Mesenchymal stem cell (in vitro differentiated cells and primary cell): Measurements from ENCODE around the gene HOXB2.
A peak's percentile ranks its signal among the peaks of the same experiment; 100 is the strongest.

Source experiments
- DNase-seq: peaks from one replicate; pipeline ENCODE4 v3.0.0-alpha.2; 2013
- H2AFZ ChIP-seq: one replicate; pipeline ENCODE4 v1.6.1; 2013; ENCODE audit warnings: low read depth, mild to moderate bottlenecking, control low read depth, inconsistent platforms, low read length, moderate library complexity
- H2AK5ac ChIP-seq: 2 replicates; pipeline ENCODE4 v1.6.1; 2013; ENCODE audit warnings: low read length, moderate library complexity, mild to moderate bottlenecking, inconsistent platforms; ENCODE audit not compliant: severe bottlenecking
- H2BK120ac ChIP-seq: one replicate; pipeline ENCODE4 v1.6.1; 2013; ENCODE audit warnings: low read depth, mild to moderate bottlenecking, inconsistent platforms, low read length, moderate library complexity
- H2BK12ac ChIP-seq, 2 experiments: one replicate each; pipeline ENCODE4 v1.6.1; 2013; ENCODE audit warnings: inconsistent platforms in 2 of 2, low read length in 2 of 2, mild to moderate bottlenecking in 2 of 2, moderate library complexity in 2 of 2, control low read depth in 1 of 2
- H2BK15ac ChIP-seq: one replicate; pipeline ENCODE4 v1.6.1; 2013; ENCODE audit warnings: mild to moderate bottlenecking, low read depth, inconsistent platforms; ENCODE audit not compliant: poor library complexity, severe bottlenecking
- H2BK5ac ChIP-seq: 2 replicates; pipeline ENCODE4 v1.6.1; 2013; ENCODE audit warnings: low read depth, mild to moderate bottlenecking, low read length, control low read depth, inconsistent platforms; ENCODE audit not compliant: poor library complexity, severe bottlenecking
- H3K14ac ChIP-seq, 2 experiments: one replicate each; pipeline ENCODE4 v1.6.1; 2013; ENCODE audit warnings: inconsistent platforms in 2 of 2, low read length in 2 of 2, control low read depth in 1 of 2, mild to moderate bottlenecking in 1 of 2, moderate library complexity in 1 of 2
- H3K18ac ChIP-seq, 2 experiments: one replicate each; pipeline ENCODE4 v1.6.1; 2013; ENCODE audit warnings: inconsistent platforms in 2 of 2, low read length in 2 of 2, control low read depth in 1 of 2, low read depth in 1 of 2, mild to moderate bottlenecking in 1 of 2
- H3K23ac ChIP-seq, 2 experiments: one replicate each; pipeline ENCODE4 v1.6.1; 2013; ENCODE audit warnings: inconsistent platforms in 2 of 2, low read length in 2 of 2, mild to moderate bottlenecking in 2 of 2, moderate library complexity in 2 of 2, control low read depth in 1 of 2
- H3K27ac ChIP-seq: 2 replicates; pipeline ENCODE4 v1.5.1; 2013; ENCODE audit warnings: mild to moderate bottlenecking, moderate library complexity, low read length, control low read depth, inconsistent platforms; ENCODE audit not compliant: poor library complexity, severe bottlenecking
- H3K27me3 ChIP-seq, 2 experiments: 2 replicates each; pipeline versions ENCODE4 v1.6.1 to v1.7.0; 2013; ENCODE audit warnings: low read length in 2 of 2, mild to moderate bottlenecking in 2 of 2, moderate library complexity in 2 of 2, control low read depth in 1 of 2, inconsistent platforms in 1 of 2; ENCODE audit not compliant: control insufficient read depth in 1 of 2, insufficient read depth in 1 of 2
- H3K36me3 ChIP-seq, 2 experiments: 2 replicates each; pipeline versions ENCODE4 v1.6.1 to v1.7.0; 2013; ENCODE audit warnings: low read length in 2 of 2, control low read depth in 1 of 2, inconsistent platforms in 1 of 2, low read depth in 1 of 2, mild to moderate bottlenecking in 1 of 2; ENCODE audit not compliant: insufficient read depth in 2 of 2, control insufficient read depth in 1 of 2
- H3K4ac ChIP-seq, 2 experiments: one replicate each; pipeline ENCODE4 v1.6.1; 2013; ENCODE audit warnings: inconsistent platforms in 2 of 2, low read length in 2 of 2, mild to moderate bottlenecking in 2 of 2, moderate library complexity in 2 of 2, control low read depth in 1 of 2, low read depth in 1 of 2
- H3K4me1 ChIP-seq: 2 replicates; pipeline ENCODE4 v1.6.1; 2013; ENCODE audit warnings: low read depth, low read length, control low read depth; ENCODE audit not compliant: control insufficient read depth, insufficient read depth
- H3K4me2 ChIP-seq: 2 replicates; pipeline ENCODE4 v1.6.1; 2013; ENCODE audit warnings: low read length, mild to moderate bottlenecking, inconsistent platforms; ENCODE audit not compliant: poor library complexity, severe bottlenecking
- H3K4me3 ChIP-seq, 2 experiments: 2 replicates each; pipeline versions ENCODE4 v1.5.1 to v1.7.0; 2013; ENCODE audit warnings: low read length in 2 of 2, mild to moderate bottlenecking in 2 of 2, control low read depth in 1 of 2, low read depth in 1 of 2; ENCODE audit not compliant: insufficient read depth in 1 of 2
- H3K79me1 ChIP-seq: replicated peaks from 2 replicates; pipeline ENCODE4 v1.6.1; 2013; ENCODE audit warnings: mild to moderate bottlenecking, control low read depth, low read length, inconsistent platforms; ENCODE audit not compliant: poor library complexity, severe bottlenecking
- H3K9ac ChIP-seq: 2 replicates; pipeline ENCODE4 v1.7.0; 2013; ENCODE audit warnings: mild to moderate bottlenecking, low read length, moderate library complexity
- H3K9me3 ChIP-seq: 2 replicates; pipeline ENCODE4 v1.7.0; 2013; ENCODE audit warnings: mild to moderate bottlenecking, low read length; ENCODE audit not compliant: control insufficient read depth
- H4K8ac ChIP-seq: one replicate; pipeline ENCODE4 v1.6.1; 2013; ENCODE audit warnings: inconsistent platforms, mild to moderate bottlenecking, low read length, moderate library complexity
- H4K91ac ChIP-seq: one replicate; pipeline ENCODE4 v1.6.1; 2013; ENCODE audit warnings: mild to moderate bottlenecking, low read length, inconsistent platforms
- WGBS: methylation state at CpG from one replicate; pipeline ENCODE4 v1.1.7; 2013; ENCODE audit warnings: mixed read lengths; 5-methylcytosine and 5-hydroxymethylcytosine counted together

Gene HOXB2

DNA sequence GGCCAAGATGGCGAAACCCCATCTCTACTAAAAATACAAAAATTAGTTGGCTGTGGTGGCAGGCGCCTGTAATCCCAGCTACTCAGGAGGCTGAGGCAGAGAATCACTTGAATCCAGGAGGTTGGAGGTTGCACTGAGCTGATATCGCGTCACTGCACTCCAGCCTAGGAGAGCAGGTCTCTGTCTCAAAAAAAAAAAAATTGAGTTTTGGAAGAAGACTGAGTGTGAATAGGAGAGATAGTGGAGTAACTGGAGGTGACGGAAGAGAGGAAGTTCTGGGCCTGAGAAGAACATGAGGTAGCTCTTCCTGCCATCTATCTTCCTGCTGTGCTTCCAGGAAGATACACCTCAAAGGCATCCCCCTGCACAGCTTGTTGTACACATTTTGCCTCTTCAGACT, 25.5 kb downstream of the HOXB2 start:
- no peak overlapping the region for H2BK12ac ChIP-seq
- no peak overlapping the region for H4K91ac ChIP-seq
- no peak overlapping the region for H3K4me2 ChIP-seq
- H3K36me3 ChIP-seq, result no peaks in the 10 kb centered on the region
- no peak overlapping the region for H3K27ac ChIP-seq
- H4K8ac ChIP-seq, result no peak overlapping the region
- peaks cover 6 to 19% of the 10 kb centered on the region in 2 experiments for H3K27me3 ChIP-seq
- H3K14ac ChIP-seq, result no peak overlapping the region
- H3K23ac ChIP-seq, result no peak overlapping the region
- no peak overlapping the region for H3K9ac ChIP-seq
- H3K18ac ChIP-seq, result no peak overlapping the region
- no peak overlapping the region for H3K4ac ChIP-seq
- H3K79me1 ChIP-seq, result no peaks in the 10 kb centered on the region
- H2AFZ ChIP-seq, result no peak overlapping the region
- no peak overlapping the region for H2BK5ac ChIP-seq
- H3K9me3 ChIP-seq, result no peaks in the 10 kb centered on the region
- H2BK15ac ChIP-seq, result no peak overlapping the region
- H3K4me3 ChIP-seq, result no peak overlapping the region
- no peak overlapping the region for H2AK5ac ChIP-seq
- peaks cover 5% of the 10 kb centered on the region for H3K4me1 ChIP-seq
- WGBS, result 94% methylated on average over 4 of the region's 5 CpGs
- H2BK120ac ChIP-seq, result no peak overlapping the region
- DNase-seq, result no peak

DNA sequence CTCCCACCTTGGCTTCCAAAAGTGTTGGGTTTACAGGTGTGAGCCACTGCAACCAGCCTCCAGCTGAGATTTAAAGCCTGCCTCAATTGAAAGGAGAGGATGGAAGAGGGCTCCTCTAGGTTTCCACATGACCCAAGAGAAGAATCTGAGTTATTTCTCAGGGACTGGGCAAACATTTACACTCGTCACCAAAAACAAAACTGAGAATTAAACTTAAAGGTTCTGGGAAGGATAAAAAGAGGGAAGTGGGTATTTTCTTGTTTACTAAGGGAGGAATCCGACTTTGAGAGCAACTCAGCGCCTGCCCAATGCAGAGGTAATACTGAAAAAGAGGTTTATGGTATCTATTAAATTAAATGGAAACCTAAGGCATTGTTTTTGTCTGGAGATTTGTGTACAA, 27.4 kb downstream of the HOXB2 start:
- no peak overlapping the region for H3K18ac ChIP-seq
- H3K27ac ChIP-seq, result no peak overlapping the region
- no peak overlapping the region for H4K91ac ChIP-seq
- no peak overlapping the region for H3K23ac ChIP-seq
- no peak overlapping the region for H3K4me2 ChIP-seq
- H2BK120ac ChIP-seq, result no peak overlapping the region
- H3K9ac ChIP-seq, result no peak overlapping the region
- no peaks in the 10 kb centered on the region for H3K79me1 ChIP-seq
- H3K9me3 ChIP-seq, result no peaks in the 10 kb centered on the region
- H3K4ac ChIP-seq, result no peak overlapping the region
- H3K4me1 ChIP-seq, result peaks cover 5% of the 10 kb centered on the region
- WGBS, result 56% methylated on average over 3 of the region's 3 CpGs
- no peak for DNase-seq
- H3K14ac ChIP-seq, result no peak overlapping the region
- no peak overlapping the region for H2BK5ac ChIP-seq
- no peak overlapping the region for H2BK15ac ChIP-seq
- no peaks in the 10 kb centered on the region for H3K36me3 ChIP-seq
- peaks cover 6 to 22% of the 10 kb centered on the region in 2 experiments for H3K27me3 ChIP-seq
- no peak overlapping the region for H3K4me3 ChIP-seq
- H2AK5ac ChIP-seq, result peak overlapping the region; percentile 41
- no peak overlapping the region for H2AFZ ChIP-seq
- H2BK12ac ChIP-seq, result no peak overlapping the region
- no peak overlapping the region for H4K8ac ChIP-seq

DNA sequence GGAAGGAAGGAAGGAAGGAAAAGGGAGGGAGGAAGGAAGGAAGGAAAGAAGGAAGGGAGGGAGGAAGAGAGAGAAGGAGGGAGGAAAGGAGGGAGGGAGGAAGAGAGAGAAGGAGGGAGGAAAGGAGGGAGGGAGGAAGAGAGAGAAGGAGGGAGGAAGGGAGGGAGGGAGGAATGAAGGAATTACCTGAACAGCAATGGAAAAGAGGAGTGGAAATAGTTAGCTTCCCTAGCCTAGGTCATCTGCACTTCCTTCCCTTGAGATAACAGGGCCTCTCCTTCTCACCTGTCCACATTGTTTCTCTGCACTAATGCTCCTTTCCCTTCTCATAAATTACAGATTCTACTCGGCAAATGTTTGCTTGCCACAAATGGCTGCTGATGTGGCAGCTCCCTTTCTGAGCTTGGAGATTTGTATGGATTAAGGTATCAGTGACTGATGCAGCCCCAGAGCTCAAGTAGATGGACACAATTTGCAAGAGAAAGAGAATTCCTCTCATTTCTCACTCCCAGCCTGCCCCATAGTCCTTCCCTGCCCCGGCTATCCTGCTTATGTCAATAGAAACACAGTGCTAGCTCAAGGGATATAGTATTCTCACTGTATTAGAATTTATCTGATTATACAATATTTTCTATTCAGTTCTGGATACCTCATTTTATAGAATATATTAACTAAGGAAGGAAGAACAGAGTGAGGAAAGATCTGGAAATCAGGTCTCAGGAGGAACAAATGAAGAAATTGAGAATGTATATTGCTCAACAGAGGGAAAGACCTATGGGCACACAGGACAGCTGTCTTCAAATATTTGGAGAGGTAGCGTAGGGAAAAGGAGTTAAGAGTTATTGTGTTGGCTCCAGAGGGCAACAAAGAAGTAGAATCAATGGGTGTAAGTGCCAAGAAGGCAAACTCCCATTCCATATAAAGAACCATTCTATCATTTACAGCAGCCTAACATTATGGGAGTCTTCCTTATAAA, 28.7 kb downstream of the HOXB2 start:
- H3K27me3 ChIP-seq, result peaks cover 6 to 22% of the 10 kb centered on the region in 2 experiments
- H3K79me1 ChIP-seq, result no peaks in the 10 kb centered on the region
- DNase-seq, result no peak
- no peak overlapping the region for H3K4ac ChIP-seq
- no peak overlapping the region for H3K18ac ChIP-seq
- no peak overlapping the region for H4K91ac ChIP-seq
- H2BK120ac ChIP-seq, result no peak overlapping the region
- H2BK12ac ChIP-seq, result no peak overlapping the region
- H3K14ac ChIP-seq, result no peak overlapping the region
- no peak overlapping the region for H3K4me3 ChIP-seq
- H2BK15ac ChIP-seq, result no peak overlapping the region
- H3K9ac ChIP-seq, result no peak overlapping the region
- no peaks in the 10 kb centered on the region for H3K36me3 ChIP-seq
- no peak overlapping the region for H4K8ac ChIP-seq
- no peak overlapping the region for H2AK5ac ChIP-seq
- WGBS, result 90% methylated on average over 2 of the region's 3 CpGs
- no peaks in the 10 kb centered on the region for H3K4me1 ChIP-seq
- H3K27ac ChIP-seq, result no peak overlapping the region
- H3K23ac ChIP-seq, result no peak overlapping the region
- no peak overlapping the region for H3K4me2 ChIP-seq
- H3K9me3 ChIP-seq, result no peaks in the 10 kb centered on the region
- H2BK5ac ChIP-seq, result no peak overlapping the region
- H2AFZ ChIP-seq, result no peak overlapping the region

DNA sequence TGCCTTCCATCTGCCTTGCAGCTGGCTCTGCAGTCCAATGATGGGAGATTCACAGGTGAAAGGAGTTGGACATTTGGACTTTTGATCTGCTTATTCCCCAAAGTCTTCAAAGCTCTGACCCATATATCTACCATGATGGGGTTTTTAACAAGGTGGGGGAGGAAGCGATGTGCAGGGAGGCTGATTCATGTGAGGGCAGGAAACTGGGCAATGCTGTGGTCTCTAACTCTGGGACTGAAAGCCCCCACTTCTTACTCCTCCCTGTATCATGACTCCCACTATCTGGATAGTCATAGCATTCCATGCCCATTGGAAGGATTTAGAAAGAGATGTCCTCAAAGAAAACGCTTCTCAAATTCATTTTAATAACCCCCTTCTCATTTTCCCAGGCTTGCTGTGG, 30.4 kb downstream of the HOXB2 start:
- H3K27ac ChIP-seq, result no peak overlapping the region
- no peaks in the 10 kb centered on the region for H3K79me1 ChIP-seq
- H3K9me3 ChIP-seq, result no peaks in the 10 kb centered on the region
- no peak overlapping the region for H2BK5ac ChIP-seq
- no peak overlapping the region for H2AFZ ChIP-seq
- H3K4ac ChIP-seq, result no peak overlapping the region
- H2BK120ac ChIP-seq, result no peak overlapping the region
- no peak overlapping the region for H4K91ac ChIP-seq
- H3K27me3 ChIP-seq, result peaks cover 6 to 22% of the 10 kb centered on the region in 2 experiments
- WGBS, result 71% methylated on average over 1 of the region's 2 CpGs
- no peak overlapping the region for H3K4me3 ChIP-seq
- H2AK5ac ChIP-seq, result no peak overlapping the region
- no peak overlapping the region for H3K18ac ChIP-seq
- no peak overlapping the region for H3K9ac ChIP-seq
- no peaks in the 10 kb centered on the region for H3K36me3 ChIP-seq
- no peak overlapping the region for H3K4me2 ChIP-seq
- no peaks in the 10 kb centered on the region for H3K4me1 ChIP-seq
- DNase-seq, result no peak
- H2BK12ac ChIP-seq, result peak overlapping the region in 1 of 2 experiments; percentile 45
- H4K8ac ChIP-seq, result no peak overlapping the region
- no peak overlapping the region for H2BK15ac ChIP-seq
- H3K23ac ChIP-seq, result no peak overlapping the region
- H3K14ac ChIP-seq, result no peak overlapping the region
